ENCODE data around the gene CDK19.
"Not testable (repeated sequence)": the region's sequence is repeated elsewhere in the genome, so short reads cannot be mapped to it uniquely, and the experiment has no call there.

The CDK19 gene

DNA sequence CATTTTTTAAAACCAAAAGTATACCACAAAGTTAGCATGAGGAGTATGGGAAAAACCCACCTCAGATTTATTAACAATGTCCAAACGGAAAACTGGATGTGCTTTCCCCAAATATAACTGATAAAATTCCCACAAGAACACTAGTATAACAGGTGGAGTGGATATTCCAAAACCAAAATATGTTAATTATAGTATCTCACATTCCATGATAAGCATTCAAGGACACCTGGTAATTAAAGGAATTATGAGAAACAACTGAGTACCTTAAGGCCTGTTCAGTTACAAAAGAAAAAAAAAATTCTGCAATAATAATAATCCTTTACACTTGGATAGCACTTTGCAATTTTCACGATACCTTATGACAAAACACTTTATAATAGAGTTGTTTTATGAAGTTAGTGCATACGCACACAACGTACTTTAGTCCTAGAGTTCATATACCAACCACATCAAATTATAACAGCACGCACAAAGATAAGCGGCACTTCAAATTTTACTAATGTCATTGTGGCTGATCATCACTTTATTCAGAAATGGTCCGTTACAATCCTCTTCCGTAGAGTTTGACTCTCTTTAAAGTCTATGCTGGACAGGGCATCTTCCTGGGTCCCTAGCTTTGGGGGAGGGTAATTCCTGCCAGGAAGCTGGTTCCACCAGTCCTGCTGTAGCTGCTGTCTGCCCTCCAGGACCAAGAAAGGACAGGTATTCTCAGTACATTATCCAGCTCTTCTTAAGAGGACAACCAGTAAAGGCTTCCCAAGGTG is 1.7 kb downstream of the CDK19 start:
- peak in 1 of 2 experiments; percentile 63 for DNase-seq

DNA sequence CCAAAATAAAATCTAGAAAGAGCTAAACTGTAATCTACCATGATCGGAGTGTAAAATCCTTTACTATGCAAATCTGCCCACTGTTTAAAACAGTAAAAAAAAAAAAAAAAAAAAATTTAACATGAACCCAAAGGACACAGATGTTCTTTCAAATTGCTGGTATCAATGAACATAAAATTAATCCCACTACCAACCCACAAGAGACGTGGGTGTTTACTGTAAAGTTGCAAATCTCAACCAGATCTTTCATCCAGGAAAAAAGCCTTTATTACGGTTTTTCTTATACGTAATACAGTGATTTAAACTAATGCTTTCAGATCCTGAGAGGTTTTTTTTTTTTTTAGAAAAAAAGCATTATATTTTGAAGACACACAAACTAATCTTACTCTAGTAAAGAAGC is 2.5 kb downstream of the CDK19 start:
- no peak for DNase-seq

DNA sequence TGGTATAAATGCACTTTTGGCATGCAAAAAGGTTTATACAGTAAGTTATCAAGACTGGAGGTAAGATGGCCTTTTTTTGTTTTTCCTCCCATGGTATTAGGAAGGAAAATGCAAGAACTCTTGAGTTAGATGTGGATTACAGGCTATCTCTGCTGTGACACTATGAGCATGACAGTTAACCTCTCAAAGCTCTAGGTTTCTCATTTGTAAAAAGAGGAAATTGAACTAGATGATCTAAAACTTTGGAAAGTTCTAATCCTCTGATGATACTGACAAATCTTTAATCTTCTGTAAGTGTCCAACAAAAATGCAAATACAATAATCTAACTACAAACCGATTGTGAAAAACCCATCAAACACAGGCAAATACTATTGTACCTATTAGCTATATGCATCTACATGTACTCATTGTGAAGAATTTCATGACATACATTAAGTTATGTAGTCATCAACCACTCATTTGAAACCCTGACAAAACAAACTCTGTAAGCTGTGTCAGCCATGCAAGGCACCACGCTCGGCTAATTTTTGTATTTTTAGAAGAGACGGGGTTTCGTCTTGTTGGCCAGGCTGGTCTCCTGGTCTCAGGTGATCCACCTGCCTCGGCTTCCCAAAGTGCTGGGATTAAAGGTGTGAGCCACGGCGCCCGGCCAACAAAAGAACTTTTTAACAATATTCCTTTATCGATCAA is 4.2 kb downstream of the CDK19 start:
- DNase-seq = no peak

DNA sequence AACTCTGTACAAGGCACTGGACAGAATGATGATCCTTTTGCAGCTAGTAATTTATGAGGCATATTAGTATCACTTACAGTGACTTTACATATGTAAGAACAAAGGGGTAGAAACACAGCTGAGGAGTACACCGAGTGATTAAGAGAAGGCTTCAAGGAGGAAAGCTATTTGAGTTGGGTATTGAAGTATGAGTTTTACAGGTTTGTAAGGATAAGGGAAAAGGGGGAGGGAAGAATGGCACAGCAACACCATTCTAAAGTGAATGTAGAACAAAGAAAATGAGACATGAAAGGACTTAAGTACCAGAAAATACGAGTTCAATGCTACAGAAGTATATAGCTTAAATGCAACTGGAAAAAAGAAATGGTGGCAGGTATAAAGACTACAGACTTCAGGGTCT is 5.5 kb downstream of the CDK19 start:
- no peak for DNase-seq

DNA sequence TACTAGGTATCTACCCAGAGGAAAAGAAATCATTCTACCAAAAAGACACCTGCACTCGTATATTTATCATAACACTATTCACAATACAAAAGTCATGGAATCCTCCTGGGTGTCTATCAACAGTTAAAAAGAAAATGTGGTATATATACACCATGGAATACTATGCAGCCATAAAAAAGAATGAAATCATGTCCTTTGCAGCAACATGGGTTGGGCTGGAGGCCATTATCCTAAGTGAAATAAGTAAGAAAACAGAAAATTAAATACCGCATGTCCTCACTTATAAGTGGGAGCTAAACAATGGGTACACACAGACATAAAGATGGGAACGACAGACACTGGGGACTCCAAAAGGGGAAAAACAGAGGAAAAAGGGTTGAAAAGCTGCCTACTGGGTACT is 13.1 kb downstream of the CDK19 start:
- DNase-seq = not testable (repeated sequence)

DNA sequence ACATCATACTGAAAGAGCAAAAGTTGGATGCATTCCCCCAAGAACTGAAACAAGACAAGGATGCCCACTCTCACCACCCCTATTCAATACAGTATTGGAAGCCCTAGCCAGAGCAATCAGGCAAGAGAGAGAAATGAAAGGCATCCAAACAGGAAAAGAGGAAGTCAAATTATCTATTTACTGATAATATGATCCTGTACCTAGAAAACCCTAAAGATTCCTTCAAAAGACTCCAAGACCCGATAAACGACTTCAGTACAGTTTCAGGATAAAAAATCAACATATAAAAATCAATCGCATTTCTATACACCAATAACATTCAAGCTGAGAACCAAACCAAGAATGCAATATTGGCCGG is 14.5 kb downstream of the CDK19 start:
- DNase-seq = no peak

DNA sequence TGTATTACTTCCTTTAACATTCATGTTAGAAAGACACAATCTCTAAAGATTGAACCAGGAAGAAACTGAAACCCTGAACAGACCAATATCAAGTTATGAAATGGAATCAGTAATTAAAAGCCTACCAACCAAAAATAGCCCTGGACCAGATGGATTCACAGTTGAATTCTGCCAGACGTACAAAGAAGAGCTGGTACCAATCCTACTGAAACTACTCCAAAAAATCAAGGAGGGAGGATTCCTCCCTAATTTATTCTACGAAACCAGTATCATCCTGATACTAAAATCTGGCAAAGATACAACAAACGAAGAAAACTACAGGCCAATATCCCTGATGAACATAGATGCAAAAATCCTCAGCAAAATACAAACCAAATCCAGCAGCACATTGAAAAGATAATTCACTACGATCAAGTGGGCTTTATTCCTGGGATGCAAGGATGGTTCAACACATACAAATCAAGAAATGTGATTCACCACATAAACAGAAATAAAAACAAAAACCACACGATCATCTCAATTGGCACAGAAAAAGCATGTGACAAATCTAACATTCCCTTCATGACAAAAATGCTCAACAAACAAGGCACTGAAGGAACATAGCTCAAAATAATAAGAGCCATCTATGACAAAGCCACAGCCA is 15.0 kb downstream of the CDK19 start:
- DNase-seq = no peak

DNA sequence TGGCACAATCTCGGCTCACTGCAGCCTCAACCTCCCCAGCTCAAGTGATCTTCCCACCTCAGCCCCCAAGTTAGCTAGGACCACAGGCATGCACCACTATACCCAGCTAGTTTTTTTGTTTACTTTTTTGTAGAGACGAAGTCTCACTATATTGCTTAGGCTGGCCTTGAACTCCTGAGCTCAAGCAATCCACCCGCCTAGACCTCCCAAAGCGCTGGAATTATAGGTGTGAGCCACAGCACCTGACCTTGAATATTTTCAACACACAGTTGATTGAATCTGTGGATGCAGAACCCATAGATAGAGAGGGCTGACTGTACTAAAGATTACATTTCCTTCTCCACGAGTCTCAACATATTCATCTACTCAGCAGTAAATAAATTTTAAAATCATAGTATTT is 15.6 kb downstream of the CDK19 start:
- no peak for DNase-seq

DNA sequence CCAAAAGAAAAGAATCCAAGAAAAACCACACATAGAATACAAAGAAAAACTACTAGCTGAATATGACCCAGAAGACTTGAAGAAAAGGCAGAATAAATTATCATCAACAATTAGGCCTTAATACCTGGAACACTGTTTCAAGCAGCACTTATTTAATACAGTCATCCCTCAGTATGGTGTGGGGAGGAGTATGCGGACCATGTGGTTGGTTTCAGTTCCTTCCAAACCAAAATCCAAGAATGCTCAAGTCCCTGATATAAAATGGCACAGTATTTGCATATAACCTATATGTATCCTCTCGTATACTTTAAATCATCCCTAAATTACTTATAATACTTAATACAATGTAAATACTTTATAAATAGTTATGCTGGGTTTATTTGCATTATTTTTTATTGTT is 16.1 kb downstream of the CDK19 start:
- no peak for DNase-seq

DNA sequence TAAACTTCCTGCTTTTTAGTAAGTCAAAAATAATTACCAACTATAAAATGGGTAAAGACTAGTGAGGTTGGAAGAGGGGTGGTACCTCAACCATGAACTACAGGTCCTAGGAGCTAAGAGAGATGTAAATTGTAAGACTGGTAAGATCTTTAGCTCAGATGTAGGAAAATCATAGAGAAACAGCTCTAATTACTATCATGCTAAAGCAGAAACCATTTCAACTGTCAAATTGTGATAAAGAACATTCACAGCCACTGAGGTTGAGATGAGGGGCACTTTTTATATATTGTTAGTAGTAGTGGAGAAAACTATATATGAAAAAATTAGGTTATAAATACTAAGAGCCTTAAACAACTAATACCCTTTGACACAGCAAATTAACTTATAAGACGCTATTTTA is 20.0 kb downstream of the CDK19 start:
- no peak for DNase-seq

DNA sequence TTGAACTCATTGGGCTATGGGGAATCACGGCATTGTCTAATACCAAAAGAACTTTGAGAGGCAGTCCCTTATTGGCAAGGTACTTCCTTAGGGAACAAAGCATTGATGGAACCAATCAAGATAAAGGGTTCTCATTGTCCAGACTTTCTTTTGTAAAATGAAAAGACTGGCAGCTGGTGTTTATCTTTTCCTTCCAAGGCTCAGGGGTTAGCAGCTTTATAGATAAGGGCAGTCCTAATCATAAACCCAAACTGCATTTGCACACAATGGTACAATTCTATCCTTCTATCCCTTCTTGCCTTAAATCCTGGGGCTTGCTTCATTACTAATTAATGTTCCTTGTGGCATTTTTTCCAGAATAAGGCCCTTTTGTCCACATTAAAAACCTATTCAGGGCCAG is 28.6 kb downstream of the CDK19 start:
- DNase-seq = no peak

DNA sequence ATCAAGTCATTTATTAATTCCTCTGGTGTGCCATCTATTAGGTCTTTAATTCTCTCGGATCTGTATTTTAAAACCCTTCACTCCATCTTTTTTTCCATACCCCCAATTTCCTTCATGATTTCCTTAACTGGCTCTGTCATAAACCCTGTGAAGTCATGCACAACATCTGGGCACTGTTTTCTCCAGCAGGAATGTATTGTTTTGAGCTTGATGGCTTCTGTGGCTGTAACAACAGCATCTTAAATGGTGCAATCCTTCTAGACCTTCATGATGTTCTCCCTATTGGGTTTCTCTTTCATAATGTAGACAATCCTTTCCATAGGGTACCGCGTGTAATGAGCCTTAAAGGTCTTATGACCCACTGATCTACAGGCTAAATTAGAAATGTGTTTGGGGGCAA is 29.0 kb downstream of the CDK19 start:
- DNase-seq = no peak

DNA sequence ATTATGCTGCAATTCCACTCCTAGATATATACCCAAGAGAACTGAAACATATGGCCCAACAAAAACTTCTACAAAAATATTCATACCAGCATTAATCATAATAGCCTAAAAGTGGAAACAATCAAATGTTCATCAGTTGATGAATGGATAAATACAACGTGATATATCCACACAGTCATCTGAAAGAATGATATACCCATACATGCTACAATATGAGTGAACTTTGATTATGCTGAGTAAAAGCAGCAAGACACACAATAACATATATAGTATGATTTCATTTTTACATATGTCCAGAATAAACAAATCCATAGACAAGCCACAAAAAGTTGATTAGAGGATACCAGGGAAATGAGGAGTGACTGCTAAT is 30.7 kb downstream of the CDK19 start:
- DNase-seq = no peak

DNA sequence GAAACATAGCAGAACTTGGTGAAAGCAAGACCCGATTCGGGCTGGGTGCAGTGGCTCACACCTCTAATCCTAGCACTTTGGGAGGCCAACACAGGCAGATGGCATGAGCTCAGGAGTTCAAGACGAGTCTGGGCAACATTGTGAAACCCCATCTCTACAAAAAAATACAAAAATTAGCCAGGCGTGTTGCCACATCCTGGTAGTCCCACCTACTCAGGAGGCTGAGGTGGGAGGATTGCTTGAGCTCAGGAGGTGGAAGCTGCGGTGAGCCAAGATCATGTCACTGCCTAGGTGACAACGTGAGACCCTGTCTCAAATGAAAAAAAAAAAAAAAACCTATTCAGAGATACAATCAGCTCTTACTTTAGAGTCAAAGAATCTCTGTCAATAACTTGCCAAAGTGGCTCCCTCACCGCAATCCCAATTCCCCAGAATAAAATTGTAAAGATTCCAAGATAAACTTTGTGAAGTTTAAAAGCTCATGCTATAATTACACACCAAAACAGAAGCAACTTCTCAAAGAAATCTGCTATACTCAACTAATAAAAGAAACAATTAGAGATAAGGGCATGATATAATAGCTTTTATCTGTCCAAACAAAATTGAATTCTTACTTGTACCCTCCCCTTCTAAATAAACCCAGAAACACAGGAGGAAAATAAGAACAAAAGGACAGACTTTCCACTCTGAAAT is 33.6 kb downstream of the CDK19 start:
- DNase-seq = no peak

DNA sequence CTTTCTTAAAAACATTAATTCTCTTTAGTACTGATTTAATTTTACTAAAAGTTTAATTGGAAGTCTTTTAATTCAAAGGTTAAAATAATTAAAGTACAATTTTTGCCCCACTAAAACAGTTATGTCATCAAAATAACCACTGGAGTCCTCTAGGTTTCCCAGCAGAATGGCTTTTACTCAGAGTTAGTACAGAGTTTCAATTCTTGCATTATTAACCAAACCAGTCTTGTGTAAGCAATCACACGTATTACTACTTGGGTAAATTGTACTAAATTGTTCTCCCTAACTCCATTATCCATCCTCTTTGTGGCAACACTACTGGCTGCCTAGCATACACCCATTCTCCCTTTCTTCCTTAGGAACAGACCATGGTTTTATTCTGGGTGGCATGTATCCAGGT is 36.9 kb downstream of the CDK19 start:
- DNase-seq = no peak

DNA sequence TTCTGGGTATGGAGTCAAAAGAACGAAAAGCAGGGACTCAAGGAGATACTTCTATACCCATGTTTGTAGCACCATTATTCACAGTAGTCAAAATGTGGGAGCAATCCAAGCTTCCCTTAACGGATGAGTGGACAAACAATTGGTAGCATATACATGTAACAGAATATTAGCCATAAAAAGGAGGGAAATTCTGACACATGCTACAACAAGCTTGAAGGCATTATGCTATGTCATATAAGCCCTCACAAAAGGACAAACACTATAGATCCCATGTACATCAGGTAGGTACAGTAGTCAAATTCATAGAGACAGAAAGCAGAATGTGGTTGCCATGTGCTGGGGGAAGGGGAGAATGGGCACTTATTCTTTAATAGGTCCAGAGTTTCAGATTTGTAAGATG is 37.6 kb downstream of the CDK19 start:
- no peak for DNase-seq

DNA sequence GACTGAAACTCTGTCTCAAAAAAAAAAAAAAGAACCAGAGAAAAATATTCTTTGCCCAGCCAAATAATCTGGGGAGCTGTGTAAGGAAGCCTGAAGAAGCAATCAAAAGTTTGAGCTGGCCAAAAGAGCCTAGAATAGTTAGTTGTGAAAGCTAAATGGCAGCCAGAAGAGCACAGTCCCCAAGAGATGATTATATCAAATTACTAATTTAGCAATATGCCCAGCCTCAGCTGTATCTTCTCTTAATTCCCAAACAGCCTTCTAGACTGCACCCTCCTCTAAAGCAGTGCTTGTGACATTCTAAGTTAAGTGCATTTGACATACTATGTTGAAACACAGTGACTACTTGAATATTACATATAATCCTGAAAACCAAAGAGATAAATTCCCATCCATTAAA is 38.9 kb downstream of the CDK19 start:
- no peak for DNase-seq

DNA sequence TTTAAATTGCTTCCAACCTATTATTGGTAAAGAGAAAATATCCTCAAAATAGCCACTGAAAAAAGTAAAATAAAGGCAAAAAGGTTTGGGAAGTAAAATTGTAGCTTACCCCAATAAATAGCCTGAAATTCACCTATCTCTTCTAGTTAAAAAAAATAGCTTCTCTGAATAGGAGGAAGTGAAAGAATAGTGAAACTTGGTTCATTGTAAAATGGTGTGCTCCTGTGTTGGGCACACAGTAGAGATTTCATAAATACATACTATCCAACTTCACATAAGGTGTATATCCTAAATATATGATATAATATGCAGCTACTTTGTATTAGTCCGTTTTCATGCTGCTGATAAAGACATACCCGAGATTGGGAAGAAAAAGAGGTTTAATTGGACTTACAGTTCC is 45.3 kb downstream of the CDK19 start:
- DNase-seq = no peak

DNA sequence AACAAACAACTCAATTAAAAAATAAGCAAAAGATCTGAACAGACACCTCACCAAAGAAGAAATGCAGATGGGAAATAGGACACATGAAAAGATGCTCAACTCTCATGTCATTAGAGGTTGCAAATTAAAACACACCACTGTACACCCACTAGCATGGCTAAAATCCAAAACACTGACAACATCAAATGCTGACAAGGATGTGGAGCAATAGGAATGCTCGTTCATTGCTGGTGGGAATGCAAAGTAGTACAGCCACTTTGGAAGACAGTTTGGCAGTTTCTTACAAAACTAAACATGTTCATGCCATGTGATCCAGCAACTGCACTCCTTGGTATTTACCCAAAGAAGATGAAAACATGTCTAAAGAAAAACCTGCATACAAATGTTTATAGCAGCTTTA is 47.2 kb downstream of the CDK19 start:
- no peak for DNase-seq

DNA sequence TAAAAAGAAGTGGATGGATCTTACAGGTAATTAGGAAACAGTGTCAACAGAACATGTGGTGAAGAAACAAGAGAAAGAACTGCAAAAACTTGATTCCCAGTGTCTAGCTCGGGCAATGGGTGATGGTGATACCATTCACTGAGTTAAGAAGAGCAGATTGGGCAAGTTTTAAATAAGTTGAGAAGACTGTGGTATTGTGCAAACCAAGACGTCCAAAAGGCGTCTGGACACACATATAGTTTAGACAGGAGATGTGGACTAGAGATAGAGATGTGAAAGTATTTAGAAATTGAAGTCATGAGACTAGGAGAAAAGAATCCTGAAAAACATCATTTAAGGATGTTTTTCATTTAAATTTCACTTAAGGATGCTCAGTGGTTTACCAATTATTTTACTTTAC is 53.9 kb downstream of the CDK19 start:
- DNase-seq = no peak

DNA sequence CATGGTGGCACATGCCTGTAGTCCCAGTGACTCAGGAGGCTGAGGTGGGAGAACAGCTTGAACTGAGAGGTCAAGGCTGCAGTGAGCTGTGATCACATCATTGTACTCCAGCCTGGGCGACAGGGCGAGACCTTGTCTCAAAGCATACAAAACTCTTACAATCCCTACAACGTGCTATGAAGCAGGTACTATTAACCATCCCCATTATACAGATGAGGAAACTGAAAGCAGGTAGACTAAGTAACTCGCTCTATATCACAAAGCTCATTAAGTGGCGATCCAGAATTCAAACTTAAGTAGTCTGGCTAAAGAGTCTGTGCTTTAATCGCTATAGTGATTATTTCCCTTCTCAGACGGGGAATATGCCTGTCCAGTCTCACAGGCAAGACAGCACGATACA is 54.7 kb downstream of the CDK19 start:
- DNase-seq = no peak

DNA sequence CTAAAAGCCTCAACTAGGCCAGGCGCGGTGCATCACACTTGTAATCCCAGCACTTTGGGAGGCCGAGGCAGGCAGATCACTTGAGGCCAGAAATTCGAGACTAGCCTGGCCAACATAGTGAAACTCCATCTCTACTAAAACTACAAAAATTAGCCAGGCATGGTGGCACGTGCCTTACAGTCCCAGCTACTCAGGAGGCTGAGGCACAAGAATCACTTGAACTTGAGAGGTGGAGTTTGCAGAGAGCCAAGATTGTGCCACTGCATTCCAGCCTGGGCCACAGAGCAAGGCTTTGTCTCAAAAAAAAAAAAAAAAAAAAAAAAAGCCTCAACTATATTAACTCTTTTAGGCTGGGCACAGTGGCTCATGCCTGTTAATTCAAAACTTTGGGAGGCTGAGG is 55.2 kb downstream of the CDK19 start:
- DNase-seq = not testable (repeated sequence)

DNA sequence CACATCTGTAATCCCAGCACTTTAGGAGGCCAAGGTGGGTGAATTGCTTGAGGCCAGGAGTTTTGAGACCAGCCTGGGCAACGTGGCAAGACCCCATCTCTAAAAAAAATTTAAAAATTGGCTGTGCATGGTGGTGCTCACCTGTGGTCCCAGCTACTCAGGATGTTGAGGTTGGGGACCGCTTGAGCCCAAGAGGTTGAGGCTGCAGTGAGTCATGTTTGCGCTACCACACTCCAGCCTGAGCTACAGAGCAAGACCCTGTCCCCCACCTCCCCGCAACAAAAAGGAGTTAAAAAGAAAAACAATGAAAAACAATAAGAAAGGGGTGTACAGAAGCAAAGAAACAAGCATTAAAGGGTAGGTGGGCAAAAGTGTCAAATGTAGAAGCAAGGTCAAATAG is 57.3 kb downstream of the CDK19 start:
- no peak for DNase-seq

DNA sequence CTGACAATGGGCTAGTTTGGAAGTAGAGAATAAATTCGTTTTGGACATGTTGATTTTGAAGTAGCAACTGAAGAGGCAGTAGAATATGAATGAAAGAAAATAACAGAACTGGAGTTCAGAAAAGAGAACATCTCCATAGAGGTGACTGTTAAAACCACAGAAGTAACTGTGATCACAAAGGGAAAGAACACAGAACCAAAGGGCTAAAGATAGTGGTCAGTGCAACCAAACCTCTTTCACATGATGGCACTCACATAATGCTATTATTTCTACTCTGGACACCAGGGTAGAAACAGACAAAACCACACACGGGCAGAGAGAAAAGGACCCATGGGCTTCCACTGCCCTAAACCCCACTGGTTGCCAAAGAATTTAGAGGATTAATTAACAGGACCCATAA is 58.5 kb downstream of the CDK19 start:
- DNase-seq = no peak
